OCI-LY1 (cell line): ENCODE results near the gene RASAL2.

Experiments used
- H2AFZ ChIP-seq: fragments of 200-600 bp; sonication (generic), shearing (Covaris generic); 2 replicates; pipeline ENCODE4 v1.6.0; 2014; ENCODE audit warnings: antibody characterized with exemption, mild to moderate bottlenecking, low read length
- H3F3A ChIP-seq: fragments of 200-600 bp; sonication (generic), shearing (Covaris generic); 2 replicates; pipeline ENCODE4 v1.6.0; 2014; ENCODE audit warnings: mild to moderate bottlenecking, antibody characterized with exemption, low read length, moderate library complexity; ENCODE audit not compliant: insufficient read depth
- H3K27ac ChIP-seq: fragments of 200-600 bp; sonication (generic); 2 replicates; pipeline ENCODE4 v1.5.1; 2014; ENCODE audit warnings: low read length, mixed run types, mild to moderate bottlenecking, low read depth; ENCODE audit not compliant: poor library complexity, severe bottlenecking
- H3K27me3 ChIP-seq: fragments of 200-600 bp; sonication (generic); 2 replicates; pipeline ENCODE4 v1.6.0; 2014; ENCODE audit warnings: antibody characterized with exemption, mild to moderate bottlenecking, low read length, moderate library complexity; ENCODE audit not compliant: insufficient read depth
- H3K36me3 ChIP-seq: fragments of 200-600 bp; sonication (generic); 2 replicates; pipeline ENCODE4 v1.6.1; 2014; ENCODE audit warnings: mild to moderate bottlenecking, antibody characterized with exemption, low read length, moderate library complexity, mixed read lengths; ENCODE audit not compliant: insufficient read depth
- H3K4me1 ChIP-seq: fragments of 200-600 bp; sonication (generic); 2 replicates; pipeline ENCODE4 v1.5.1; 2014; ENCODE audit warnings: mild to moderate bottlenecking, low read length, moderate library complexity; ENCODE audit not compliant: insufficient read depth, severe bottlenecking
- H3K4me2 ChIP-seq: fragments of 200-600 bp; sonication (generic), shearing (Covaris generic); 2 replicates; pipeline ENCODE4 v1.6.1; 2014; ENCODE audit warnings: low read length
- H3K4me3 ChIP-seq: fragments of 200-600 bp; sonication (generic); 2 replicates; pipeline ENCODE4 v1.5.1; 2014; ENCODE audit warnings: low read length, low read depth, mild to moderate bottlenecking, mixed read lengths; ENCODE audit not compliant: poor library complexity, severe bottlenecking
- H3K79me2 ChIP-seq: fragments of 200-600 bp; shearing (Covaris generic); 2 replicates; pipeline ENCODE4 v1.6.1; 2016; ENCODE audit warnings: mixed run types, low read length, mixed read lengths; ENCODE audit not compliant: insufficient read depth
- H3K9ac ChIP-seq: fragments of 200-600 bp; sonication (generic), shearing (Covaris generic); 2 replicates; pipeline ENCODE4 v1.6.1; 2014; ENCODE audit warnings: mild to moderate bottlenecking, low read length, mixed read lengths
- H3K9me2 ChIP-seq: fragments of 200-600 bp; sonication (generic), shearing (Covaris generic); 2 replicates; pipeline ENCODE4 v1.6.1; 2014; ENCODE audit warnings: low read depth, mild to moderate bottlenecking, low read length, mixed read lengths
- H3K9me3 ChIP-seq: fragments of 200-600 bp; shearing (Covaris generic); 2 replicates; pipeline ENCODE4 v1.6.1; 2014; ENCODE audit warnings: low read length, mixed read lengths
- H4K20me1 ChIP-seq: fragments of 200-600 bp; sonication (generic), shearing (Covaris generic); 2 replicates; pipeline ENCODE4 v1.6.0; 2016; ENCODE audit warnings: mild to moderate bottlenecking, low read length; ENCODE audit not compliant: insufficient read depth
- CTCF ChIP-seq: fragments of 200-600 bp; sonication (generic), shearing (Covaris generic); IDR thresholded peaks from 2 replicates; pipeline ENCODE4 v1.5.1; 2017; ENCODE audit warnings: mild to moderate bottlenecking, antibody characterized with exemption, low read length, moderate library complexity, mixed read lengths
- EZH2 ChIP-seq: fragments of 200-600 bp; sonication (generic), shearing (Covaris generic); IDR thresholded peaks from 2 replicates; pipeline ENCODE4 v1.8.0; 2017; ENCODE audit warnings: borderline replicate concordance, mixed run types, mild to moderate bottlenecking, antibody characterized with exemption, low read length, moderate library complexity, mixed read lengths

RASAL2 gene

GRCh38 chr1:178263341-178263740 lies 169.4 kb downstream of the RASAL2 start:
- Histone ChIP-seq H2AFZ (no peak overlapping the region), H3K27ac (no peak overlapping the region), H3K4me1 (no peaks in the 10 kb centered on the region)

GRCh38 chr1:178266113-178266512 lies 172.2 kb downstream of the RASAL2 start:
- no peak overlapping the region for H2AFZ ChIP-seq
- no peaks in the 10 kb centered on the region for H3K36me3 ChIP-seq
- H3K4me2 ChIP-seq = no peak overlapping the region
- H3K27me3 ChIP-seq = no peaks in the 10 kb centered on the region
- no peak for TF ChIP-seq CTCF
- TF ChIP-seq EZH2 = no peak
- H3K9me3 ChIP-seq = no peaks in the 10 kb centered on the region
- H3K4me1 ChIP-seq = no peaks in the 10 kb centered on the region
- no peaks in the 10 kb centered on the region for H4K20me1 ChIP-seq
- no peak overlapping the region for H3K9ac ChIP-seq
- no peak overlapping the region for H3K4me3 ChIP-seq
- no peaks in the 10 kb centered on the region for H3K79me2 ChIP-seq
- no peaks in the 10 kb centered on the region for H3F3A ChIP-seq
- no peaks in the 10 kb centered on the region for H3K9me2 ChIP-seq
- H3K27ac ChIP-seq = no peak overlapping the region

More at GRCh38 chr1:178263341-178263740, 169.4 kb downstream of the RASAL2 start:
- H3K27me3 ChIP-seq = no peaks in the 10 kb centered on the region
- no peaks in the 10 kb centered on the region for H3K79me2 ChIP-seq
- H3K4me3 ChIP-seq = no peak overlapping the region
- no peaks in the 10 kb centered on the region for H4K20me1 ChIP-seq
- H3K9me2 ChIP-seq = no peaks in the 10 kb centered on the region
- H3K9ac ChIP-seq = no peak overlapping the region
- H3K4me2 ChIP-seq = no peak overlapping the region
- no peaks in the 10 kb centered on the region for H3K36me3 ChIP-seq
- no peaks in the 10 kb centered on the region for H3F3A ChIP-seq
- no peak for TF ChIP-seq EZH2
- TF ChIP-seq CTCF = no peak
- no peaks in the 10 kb centered on the region for H3K9me3 ChIP-seq

- H3K9ac ChIP-seq = no peak overlapping the region
Observed at GRCh38 chr1:178266619-178267066, 172.7 kb downstream of the RASAL2 start.

More at GRCh38 chr1:178266619-178267066, 172.7 kb downstream of the RASAL2 start:
- TF ChIP-seq EZH2 = no peak
- TF ChIP-seq CTCF = no peak
- no peak overlapping the region for H3K4me3 ChIP-seq
- H3K27me3 ChIP-seq = no peaks in the 10 kb centered on the region
- no peak overlapping the region for H3K4me2 ChIP-seq
- H3K9me2 ChIP-seq = no peaks in the 10 kb centered on the region
- H2AFZ ChIP-seq = no peak overlapping the region
- no peaks in the 10 kb centered on the region for H3K9me3 ChIP-seq
- H3K27ac ChIP-seq = no peak overlapping the region
- H3K4me1 ChIP-seq = no peaks in the 10 kb centered on the region
- no peaks in the 10 kb centered on the region for H3F3A ChIP-seq
- H3K36me3 ChIP-seq = no peaks in the 10 kb centered on the region
- no peaks in the 10 kb centered on the region for H4K20me1 ChIP-seq
- H3K79me2 ChIP-seq = no peaks in the 10 kb centered on the region
